HG03442 (cell line): ENCODE data around the gene FIP1L1.

Experiments
- ATAC-seq: cut with Tn5 transposase; IDR thresholded peaks from one replicate; pipeline ENCODE4 v1.9.1; 2021; ENCODE audit warnings: mild to moderate bottlenecking, moderate library complexity; ENCODE audit not compliant: unreplicated experiment

Gene FIP1L1

DNA sequence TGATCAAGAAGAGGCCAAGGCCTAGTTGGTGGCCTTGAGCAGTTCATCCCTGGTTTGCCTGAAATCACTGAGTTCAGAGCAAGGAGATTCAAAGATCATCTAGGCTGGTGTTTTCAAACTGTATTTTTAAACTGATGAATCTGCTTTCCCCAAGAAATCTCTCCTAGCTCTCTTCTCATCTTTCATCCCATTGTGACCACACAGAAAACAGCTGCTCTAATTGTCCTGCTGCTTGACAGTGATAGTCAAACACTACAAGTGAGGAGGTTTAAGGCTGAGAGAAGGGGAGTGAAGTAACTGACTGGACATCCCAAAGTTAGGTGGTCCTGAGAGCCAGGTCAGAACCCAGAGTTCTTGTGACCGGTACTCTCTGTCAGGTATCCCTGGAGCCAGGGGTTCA is 122.3 kb downstream of the FIP1L1 start:
- no peak for ATAC-seq

DNA sequence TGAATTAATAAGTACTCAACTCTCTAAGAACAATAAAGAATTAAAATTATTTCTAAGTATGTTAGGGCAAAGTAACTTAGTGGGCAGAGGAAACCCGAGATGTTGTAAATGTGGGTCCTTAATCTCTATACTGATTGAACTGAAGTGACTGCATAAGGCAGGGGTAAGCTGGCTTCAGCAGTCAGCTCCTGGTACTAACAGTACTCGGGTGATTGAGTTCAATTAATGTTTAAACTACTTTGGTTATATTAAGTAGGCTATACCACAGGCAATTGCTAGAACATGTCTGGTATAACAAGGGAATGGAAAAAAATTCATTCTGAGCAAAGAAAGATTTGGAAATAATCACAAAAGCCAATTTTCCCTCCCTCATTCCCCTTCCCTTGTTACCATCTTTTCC is 123.1 kb downstream of the FIP1L1 start:
- no peak for ATAC-seq

DNA sequence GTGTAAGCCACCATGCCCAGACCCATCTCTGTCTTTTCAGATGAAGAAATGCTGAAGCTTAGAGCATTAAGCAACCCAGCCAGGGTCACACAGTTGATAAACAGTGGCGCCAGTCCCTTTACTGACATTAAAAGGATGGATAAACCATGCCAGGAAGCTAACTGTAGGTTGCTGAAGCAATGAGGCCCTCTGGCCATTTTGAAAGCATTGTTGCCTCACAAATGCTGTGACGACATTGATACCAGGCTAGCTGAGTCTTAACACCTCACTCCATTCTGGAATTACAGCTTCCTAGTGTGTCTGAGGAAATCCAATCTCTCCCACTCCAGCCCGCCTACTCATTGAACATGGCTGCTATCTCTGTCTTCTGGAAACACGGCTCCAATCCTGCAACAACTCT is 124.1 kb downstream of the FIP1L1 start:
- ATAC-seq = no peak

DNA sequence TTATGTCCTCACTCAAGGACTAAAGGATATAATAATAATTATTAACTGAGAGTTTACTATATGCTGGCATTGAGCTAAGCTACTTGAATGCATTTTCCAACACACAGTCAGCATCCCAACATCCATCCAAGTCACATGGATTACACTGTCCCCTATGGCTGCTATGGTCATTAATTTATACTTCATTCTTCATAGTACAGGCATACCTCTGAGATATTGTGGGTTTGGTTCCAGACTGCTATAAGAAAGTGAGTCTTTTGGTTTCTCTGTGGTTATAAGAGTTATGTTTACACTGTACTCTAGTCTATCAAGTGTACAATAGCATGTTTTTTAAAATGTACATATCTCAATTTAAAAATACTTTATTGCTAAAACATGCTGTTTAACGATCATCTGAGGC is 124.7 kb downstream of the FIP1L1 start:
- ATAC-seq = no peak

DNA sequence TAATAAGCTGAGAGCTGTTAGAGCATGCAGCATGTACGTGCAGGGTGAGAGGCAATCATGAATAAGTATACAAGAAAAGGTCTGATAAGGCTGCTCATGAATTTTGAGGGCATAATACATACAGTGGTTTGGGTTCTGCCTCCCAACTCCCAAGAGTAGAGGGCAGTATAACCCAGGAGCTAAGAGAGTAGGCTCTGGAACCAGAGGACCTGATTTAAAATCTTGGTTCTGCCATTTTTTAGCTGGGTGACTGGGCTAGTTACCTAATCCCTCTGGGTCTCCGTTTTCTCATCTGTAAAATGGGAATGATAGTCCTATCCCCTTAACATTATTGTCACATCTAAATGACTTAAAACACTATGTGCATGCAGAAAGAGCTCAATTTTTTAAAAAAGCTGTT is 128.5 kb downstream of the FIP1L1 start:
- no peak for ATAC-seq

DNA sequence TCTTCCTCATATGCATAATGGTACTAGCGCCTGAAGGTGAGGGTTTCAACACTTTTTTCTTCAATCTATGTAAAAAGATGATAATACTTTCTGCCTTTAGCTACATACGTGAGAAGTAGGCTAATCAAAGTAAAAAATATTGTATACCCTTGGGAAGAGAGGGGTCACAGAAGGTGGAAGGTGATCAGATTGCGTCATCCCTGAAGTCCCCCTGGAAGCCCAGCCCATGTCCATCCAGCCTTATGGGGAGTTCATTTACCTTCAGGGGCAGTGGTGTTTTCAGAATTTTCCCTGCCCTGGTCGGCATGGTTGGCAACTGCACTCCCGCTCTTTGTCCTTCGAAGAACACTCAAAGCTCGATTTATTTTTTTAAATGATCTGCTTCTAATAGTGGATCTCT is 129.6 kb downstream of the FIP1L1 start:
- no peak for ATAC-seq

DNA sequence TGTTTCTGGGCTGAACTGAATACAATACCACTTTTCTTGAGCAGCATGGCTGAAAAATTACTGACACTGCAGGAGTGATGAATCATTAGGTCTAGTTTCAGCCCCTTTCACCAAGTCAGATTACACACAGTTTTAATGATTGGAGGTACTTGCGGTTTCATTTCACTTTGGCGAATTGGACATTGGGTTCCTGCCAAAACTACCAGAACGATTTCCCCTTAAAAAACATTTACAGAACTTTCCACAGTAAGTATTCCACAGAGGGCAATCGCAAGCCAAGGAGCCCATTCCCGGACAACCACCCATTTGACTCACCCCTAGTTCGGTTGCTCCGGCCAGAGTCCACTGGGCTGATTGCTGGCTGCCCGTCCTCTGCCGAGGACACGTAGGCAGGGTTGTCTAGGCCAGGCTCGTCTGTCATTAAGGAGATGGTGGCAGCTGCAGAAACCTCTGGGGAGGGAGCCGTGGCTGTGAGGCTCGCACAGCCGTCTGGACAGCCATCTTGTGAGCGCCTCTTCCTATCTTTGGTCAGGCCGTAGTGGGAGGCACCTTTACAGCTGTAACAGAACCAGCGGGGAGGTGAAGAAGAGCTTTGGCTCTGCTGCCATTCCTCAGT is 130.3 kb downstream of the FIP1L1 start:
- no peak for ATAC-seq

DNA sequence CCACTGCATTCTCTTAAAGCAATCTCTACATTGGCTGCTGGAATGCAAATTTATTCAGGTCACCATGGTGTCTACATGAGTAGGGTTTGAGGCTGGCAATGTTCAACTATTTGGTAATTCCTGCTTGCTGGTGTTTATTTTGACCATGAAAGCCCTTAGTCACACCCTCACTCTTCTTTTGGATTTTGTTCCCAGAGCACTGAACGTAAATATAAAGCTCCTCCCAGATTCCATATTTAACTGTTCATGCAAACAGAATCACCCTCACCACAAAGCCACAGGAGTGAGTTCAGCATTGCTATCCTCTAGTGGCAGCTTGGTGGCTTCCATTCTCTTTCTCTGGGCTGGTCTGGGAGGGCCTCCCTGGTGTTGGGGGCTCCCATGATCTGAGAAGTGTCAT is 131.0 kb downstream of the FIP1L1 start:
- ATAC-seq = no peak

DNA sequence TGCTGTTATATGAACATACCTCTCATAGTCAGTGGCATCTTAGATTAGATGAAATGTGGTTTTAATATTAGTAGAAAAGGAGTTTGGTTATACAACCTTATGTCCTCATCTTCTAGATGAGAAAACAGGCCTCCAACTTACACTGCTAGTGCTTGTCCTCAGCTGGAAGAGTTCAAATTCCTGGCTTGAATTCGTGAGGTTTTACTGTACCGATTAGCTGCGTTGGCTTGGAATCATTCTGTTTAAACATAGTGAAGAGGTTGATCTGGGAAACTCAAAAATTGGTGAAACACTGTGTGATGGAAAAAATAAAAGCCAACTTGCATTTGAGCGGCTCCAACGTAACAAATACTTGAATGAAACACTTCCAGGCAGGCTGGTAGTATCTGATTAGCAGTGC is 132.9 kb downstream of the FIP1L1 start:
- no peak for ATAC-seq
